NCI-H1694 (cell line): ENCODE data around the gene CC2D1A.

ENCODE experiments used
- DNase-seq: peaks from one replicate; lab custom pipeline; 2025; lab: John Stamatoyannopoulos, UW

The CC2D1A gene

GRCh38 chr19:13937479-13938300, 31.7 kb downstream of the CC2D1A start:
- DNase-seq: no peak

- no peak for DNase-seq
Observed at GRCh38 chr19:13938301-13939064, 32.5 kb downstream of the CC2D1A start, which contains the start of gene PODNL1. PODNL1 (minus strand) TSS chr19:13938417; CDS start chr19:13938181, 236 bp downstream.

- DNase-seq: no peak
Observed at GRCh38 chr19:13942023-13942684, 36.2 kb downstream of the CC2D1A start.

- no peak for DNase-seq
Observed at GRCh38 chr19:13946414-13946813, 40.4 kb downstream of the CC2D1A start.

GRCh38 chr19:13951043-13951442, 45.0 kb downstream of the CC2D1A start:
- no peak for DNase-seq

GRCh38 chr19:13951799-13952153, 45.8 kb downstream of the CC2D1A start:
- DNase-seq: no peak

- DNase-seq: peak; percentile 99
Observed at GRCh38 chr19:13952154-13952930, 46.3 kb downstream of the CC2D1A start, which contains the start of gene DCAF15. DCAF15 (plus strand) TSS chr19:13952509; CDS start chr19:13952513, 4 bp downstream.

GRCh38 chr19:13952931-13953531, 47.0 kb downstream of the CC2D1A start:
- DNase-seq: no peak

- DNase-seq: no peak
Observed at GRCh38 chr19:13954185-13954584, 48.2 kb downstream of the CC2D1A start.

GRCh38 chr19:13955662-13956364, 49.8 kb downstream of the CC2D1A start:
- no peak for DNase-seq

GRCh38 chr19:13956365-13956744, 50.4 kb downstream of the CC2D1A start:
- no peak for DNase-seq

GRCh38 chr19:13957051-13957450, 51.0 kb downstream of the CC2D1A start:
- DNase-seq: no peak

GRCh38 chr19:13958043-13958442, 52.0 kb downstream of the CC2D1A start:
- DNase-seq: no peak

GRCh38 chr19:13959141-13959961, 53.4 kb downstream of the CC2D1A start:
- DNase-seq: no peak

GRCh38 chr19:13959962-13960862, 54.2 kb downstream of the CC2D1A start:
- DNase-seq: no peak

GRCh38 chr19:13960863-13961784, 55.1 kb downstream of the CC2D1A start:
- DNase-seq: no peak

GRCh38 chr19:13961826-13962698, 56.1 kb downstream of the CC2D1A start:
- no peak for DNase-seq
